K562 (cell line): ENCODE data around the gene FBXO10. TPM values are rescaled to one million over a fixed set of nuclear protein-coding genes. Genes with fewer than 3 reads are reported as not detected.

Source experiments
- ATAC-seq: fragments of 200-7000 bp; cut with Tn5 transposase; 3 replicates; pipeline ENCODE4 v1.9.1; 2020; ENCODE audit warnings: moderate library complexity
- BruUV-seq: library from RNA; stranded (reverse); fragments of 400-500 nt; replicated peaks from 2 replicates; lab custom pipeline; 2021; lab: Mats Ljungman, UMichigan
- CTCF ChIA-PET: fragments of 300-600 bp; formaldehyde crosslinking; extraction: SDS; loops from one replicate; lab custom pipeline; 2021; ENCODE audit warnings: low intra/inter-chr PET ratio; lab: Yijun Ruan, JAX
- POLR2A ChIA-PET: fragments of 300-600, 350-650 bp; sonication (Branson Sonifier 250); formaldehyde crosslinking; extraction: SDS; loops from one replicate; lab custom pipeline; 2021; ENCODE audit warnings: antibody characterized with exemption, inconsistent platforms; lab: Yijun Ruan, JAX
- DNase-seq, 4 experiments: peaks; one replicate each; pipeline versions ENCODE4 v3.0.0 to v3.0.0-alpha.2; 2011 to 2018; ENCODE audit warnings: low spot score in 3 of 4, mixed read lengths in 3 of 4; ENCODE audit errors: extremely low read depth in 1 of 4
- FAIRE-seq: peaks from 2 replicates; lab custom pipeline; 2011; peaks lifted over from hg19 to GRCh38; lab: Jason Lieb, UNC
- H2AFZ ChIP-seq: 2 replicates; pipeline ENCODE4 v1.6.0; 2011; ENCODE audit warnings: low read depth, low read length, control low read depth, inconsistent platforms
- H3K27ac ChIP-seq: fragments of 200-600 bp; 3 replicates; pipeline ENCODE4 v1.8.0; 2011; ENCODE audit warnings: low read depth, mild to moderate bottlenecking, control low read depth, inconsistent platforms, low read length, moderate library complexity, mixed read lengths; ENCODE audit errors: extremely low read depth
- H3K27me3 ChIP-seq, 2 experiments: fragments of 300-600 bp in 1 of 2; 2 replicates in 1 of 2; 3 replicates in 1 of 2; pipeline versions ENCODE4 v1.6.0 to v1.8.0; 2011; ENCODE audit warnings: inconsistent platforms in 2 of 2, low read length in 2 of 2, mild to moderate bottlenecking in 1 of 2, mixed read lengths in 1 of 2, moderate library complexity in 1 of 2; ENCODE audit not compliant: control insufficient read depth in 2 of 2, insufficient read depth in 2 of 2
- H3K36me3 ChIP-seq: fragments of 300-600 bp; 3 replicates; pipeline ENCODE4 v1.8.0; 2011; ENCODE audit warnings: mild to moderate bottlenecking, low read length, inconsistent platforms; ENCODE audit not compliant: control insufficient read depth, insufficient read depth
- H3K4me1 ChIP-seq, 2 experiments: fragments of 200-600 bp in 1 of 2; replicated peaks in 1 of 2; 2 replicates in 1 of 2; 3 replicates in 1 of 2; pipeline versions ENCODE4 v1.5.1 to v1.8.0; 2011; ENCODE audit warnings: inconsistent platforms in 2 of 2, low read length in 2 of 2, mild to moderate bottlenecking in 1 of 2, mixed read lengths in 1 of 2, moderate library complexity in 1 of 2; ENCODE audit not compliant: control insufficient read depth in 2 of 2, insufficient read depth in 2 of 2
- H3K4me2 ChIP-seq: 2 replicates; pipeline ENCODE4 v1.6.1; 2011; ENCODE audit warnings: low read length, control low read depth, inconsistent platforms, mixed read lengths; ENCODE audit not compliant: insufficient read depth
- H3K4me3 ChIP-seq: fragments of 200-600 bp; sonication (generic), shearing (Covaris generic); 2 replicates; pipeline ENCODE4 v1.5.1; 2016; ENCODE audit warnings: control low read depth, inconsistent platforms
- H3K79me2 ChIP-seq: fragments of 200-600 bp; 3 replicates; pipeline ENCODE4 v1.8.0; 2011; ENCODE audit warnings: low read length, inconsistent platforms; ENCODE audit not compliant: control insufficient read depth, insufficient read depth
- H3K9ac ChIP-seq, 2 experiments: 2 replicates each; pipeline versions ENCODE4 v1.6.0 to v1.6.1; 2011; ENCODE audit warnings: low read depth in 2 of 2, low read length in 2 of 2, control low read depth in 1 of 2, inconsistent platforms in 1 of 2, mild to moderate bottlenecking in 1 of 2, mixed read lengths in 1 of 2; ENCODE audit not compliant: insufficient read depth in 1 of 2
- H3K9me1 ChIP-seq: one replicate; pipeline ENCODE4 v1.6.0; 2011; ENCODE audit warnings: inconsistent platforms, mild to moderate bottlenecking, low read length, moderate library complexity; ENCODE audit not compliant: control insufficient read depth, insufficient read depth
- H3K9me3 ChIP-seq: replicated peaks from 2 replicates; pipeline ENCODE4 v1.5.1; 2011; ENCODE audit warnings: low read depth, low read length, inconsistent platforms; ENCODE audit not compliant: control insufficient read depth, insufficient read depth
- H4K20me1 ChIP-seq: replicated peaks from 2 replicates; pipeline ENCODE4 v1.6.1; 2011; ENCODE audit warnings: low read length, inconsistent platforms, mixed read lengths; ENCODE audit not compliant: control insufficient read depth, insufficient read depth
- CBFA2T3 ChIP-seq: fragments of 450-650 bp; IDR thresholded peaks from 2 replicates; pipeline ENCODE4 v1.6.1; 2017
- CBX3 ChIP-seq, 2 experiments: IDR thresholded peaks; 1 replicate in 1 of 2; 2 replicates in 1 of 2; pipeline ENCODE4 v1.6.1; 2012; ENCODE audit warnings: inconsistent platforms in 2 of 2, low read length in 2 of 2, borderline replicate concordance in 1 of 2, control low read depth in 1 of 2
- CBX5 ChIP-seq: IDR thresholded peaks from 2 replicates; pipeline ENCODE4 v1.6.1; 2014; ENCODE audit warnings: low read depth, borderline replicate concordance
- HIVEP1 ChIP-seq: fragments of 250-450 bp; sonication (Bioruptor Pico); IDR thresholded peaks from 2 replicates; pipeline ENCODE4 v1.4.0; 2020; ENCODE audit warnings: mild to moderate bottlenecking
- NCOA6 ChIP-seq: fragments of 450-650 bp; IDR thresholded peaks from 2 replicates; pipeline ENCODE4 v1.6.1; 2017; ENCODE audit warnings: mild to moderate bottlenecking
- NKRF ChIP-seq: fragments of 450-650 bp; IDR thresholded peaks from 2 replicates; pipeline ENCODE4 v1.6.1; 2016; ENCODE audit warnings: borderline replicate concordance
- PHB2 ChIP-seq: fragments of 450-650 bp; IDR thresholded peaks from 2 replicates; pipeline ENCODE4 v1.6.1; 2017; ENCODE audit warnings: low read depth
- TRIM24 ChIP-seq, 2 experiments: fragments of 450-650 bp; IDR thresholded peaks; 2 replicates each; pipeline ENCODE4 v1.6.1; 2016
- XRCC3 ChIP-seq: fragments of 450-650 bp; IDR thresholded peaks from 2 replicates; pipeline ENCODE4 v1.6.1; 2017; ENCODE audit warnings: mild to moderate bottlenecking, moderate library complexity
- ZFP36 ChIP-seq: fragments of 150-350 bp; IDR thresholded peaks from 2 replicates; pipeline ENCODE4 v1.6.1; 2018; ENCODE audit warnings: low read length, low read depth; ENCODE audit not compliant: partially characterized antibody
- ZNF766 ChIP-seq: fragments of 200-800 bp; sonication (Bioruptor generic); conservative IDR thresholded peaks from 2 replicates; pipeline ENCODE4 v1.6.1; 2016; ENCODE audit warnings: missing genetic modification characterization, missing compliant biosample characterization
- WGBS: fragments of 100-300 bp; shearing (Covaris generic); methylation state at CpG from one replicate; pipeline ENCODE4 v1.1.6; 2016; ENCODE audit warnings: low coverage, mixed read lengths; ENCODE audit not compliant: insufficient coverage; ENCODE audit errors: missing lambda C conversion rate; 5-methylcytosine and 5-hydroxymethylcytosine counted together
- in situ Hi-C: fragments of 300-500 bp; cut with MboI; formaldehyde crosslinking; loops from 4 replicates; pipeline ENCODE4 v1.15.0; 2018; ENCODE audit warnings: inconsistent platforms, mixed read lengths
- intact Hi-C: fragments of 100-400 bp; cut with micrococcal nuclease; formaldehyde crosslinking; loops from 2 replicates; pipeline ENCODE4 v1.14.2; 2022
- polyA plus RNA-seq, 8 experiments: library from polyadenylated mRNA; depleted of rRNA in 4 of 8; stranded (reverse) in 5 of 8; unstranded in 3 of 8; fragments of >200 nt; fragmentation: Nextera tagmentation in 2 of 8; fragmentation: Illumina TruSeq in 1 of 8; extraction: Ambion mirVana in 2 of 8; extraction: Trizol in 1 of 8; gene quantifications; 2 replicates each; pipeline versions ENCODE4 v1.2.1 to v1.2.3, GENCODE V29; 2011 to 2014; ENCODE audit warnings: inconsistent platforms in 1 of 8, missing spikeins in 1 of 8
- total RNA-seq, 7 experiments: library from RNA; depleted of rRNA in 6 of 7; stranded (reverse); fragments of >200 nt in 6 of 7; fragmentation: Illumina TruSeq in 2 of 7; extraction: Trizol in 2 of 7; gene quantifications; 2 replicates each; pipeline versions ENCODE4 v1.2.1 to v1.2.3, GENCODE V29; 2011 to 2021; ENCODE audit warnings: low replicate concordance in 1 of 7

Gene FBXO10
- total and polyA plus RNA-seq, 9 of the 15 experiments (the other 6 are each of a cell fraction or from before 2014, with no cell fraction given) = 0.84 to 9.9 (median 6.0) TPM

- TF ChIP-seq XRCC3 (peak; percentile 81; the same call in 1 of the 2 replicates), HIVEP1 (CRISPR knock-in tag) (no peak), CBX3 (IDR thresholded peaks at IDR 0.05; ENCODE audit: borderline replicate concordance in 1 of 2, low read length in 2 of 2) (peak in 1 of 2 experiments; percentile 90; a peak in 2 of 3 replicates), CBX5 (peak; percentile 96), TRIM24 (IDR thresholded peaks at IDR 0.05) (peak; percentile 24 to 70; a peak in 1 of 4 replicates), ZFP36 (peak; percentile 72)
- TF ChIP-seq, all 486 proteins: peak for 9
Measured at GRCh38 chr9:37563806-37564513, 12.2 kb downstream of the FBXO10 start (continued).

DNA sequence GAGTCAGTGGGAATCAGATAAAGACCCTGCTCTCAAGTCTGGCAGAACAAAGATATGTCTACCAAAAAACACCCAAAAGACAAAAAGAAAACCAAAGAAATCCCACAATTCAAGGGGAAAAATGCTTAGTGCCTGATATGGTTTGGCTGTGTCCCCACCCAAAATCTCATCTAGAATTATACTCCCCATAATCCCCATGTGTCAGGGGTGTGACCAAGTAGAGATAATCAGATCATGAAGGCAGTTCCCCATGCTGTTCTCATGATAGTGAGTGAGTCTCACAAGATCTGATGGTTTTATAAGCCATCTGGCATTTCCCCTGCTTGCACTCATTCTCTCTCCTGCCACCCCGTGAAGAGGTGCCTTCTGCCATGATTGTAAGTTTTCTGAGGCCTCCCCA lies 13.4 kb downstream of the FBXO10 start:
- no TSS peak for BruUV-seq
- H3K9me3 ChIP-seq = no peaks in the 10 kb centered on the region; the same call in 1 of the 2 replicates
- 36% methylated on average over 1 of the region's 1 CpG for WGBS
- no peak overlapping the region for H2AFZ ChIP-seq
- no peaks in the 10 kb centered on the region for H3K79me2 ChIP-seq
- intact Hi-C loops = no loop called here
- H3K9ac ChIP-seq = no peak overlapping the region
- peaks cover 9% of the 10 kb centered on the region; the same call in 2 of the 3 replicates for H3K36me3 ChIP-seq
- H3K4me2 ChIP-seq = no peak overlapping the region
- ATAC-seq (no peak), FAIRE-seq (peak; percentile 54), DNase-seq (no peak)
- POLR2A ChIA-PET = interaction anchor here (1.4 kb wide), 1 partner anchor 16 kb away, joined by 3 read pairs; no protein-coding TSS in a partner anchor
- in situ Hi-C loops = no loop called here
- no peak overlapping the region for H3K4me3 ChIP-seq
- CTCF ChIA-PET = no interaction called here
- no peaks in the 10 kb centered on the region for H4K20me1 ChIP-seq
- H3K4me1 ChIP-seq = peaks cover 0 to 2% of the 10 kb centered on the region in 2 experiments; a peak in 1 of 5 replicates
- H3K9me1 ChIP-seq = no peaks in the 10 kb centered on the region
- no peak overlapping the region for H3K27ac ChIP-seq
- TF ChIP-seq NCOA6 (no peak), NKRF (no peak), ZNF766 (CRISPR knock-in tag) (0 out of 2 replicates have a peak, but pooled peaks have one; percentile 19), PHB2 (no peak), CBFA2T3 (peak; percentile 37)
- no peaks in the 10 kb centered on the region for H3K27me3 ChIP-seq
